Tibial nerve (tissue), 4 donors: ENCODE results near the gene RPS24. TPM values are rescaled to one million over a fixed set of nuclear protein-coding genes. Genes with fewer than 3 reads are reported as not detected.

Experiments
- DNase-seq, 2 donors: peaks; one replicate each; pipeline ENCODE4 v3.0.0-alpha.2; 2019; ENCODE audit warnings: low spot score in 2 of 2
- H3K27ac ChIP-seq, 4 donors: fragments of 200-600 bp; sonication (generic) in 3 of 4; one replicate each; pipeline ENCODE4 v1.5.1; 2017 to 2019; ENCODE audit warnings: mild to moderate bottlenecking in 1 of 4
- H3K27me3 ChIP-seq, 2 donors: fragments of 200-600 bp; sonication (generic) in 1 of 2; one replicate each; pipeline versions ENCODE4 v1.5.1 to v1.6.0; 2017 to 2019
- H3K36me3 ChIP-seq, 3 donors: fragments of 200-600 bp; sonication (generic); one replicate each; pipeline ENCODE4 v1.5.1; 2018 to 2019
- H3K4me1 ChIP-seq, 4 donors: fragments of 200-600 bp; sonication (generic) in 3 of 4; one replicate each; pipeline ENCODE4 v1.5.1; 2017 to 2019
- H3K4me3 ChIP-seq, 4 donors: fragments of 200-600 bp; sonication (generic) in 3 of 4; one replicate each; pipeline ENCODE4 v1.5.1; 2017 to 2019; ENCODE audit warnings: mild to moderate bottlenecking in 1 of 4, moderate library complexity in 1 of 4
- H3K9me3 ChIP-seq, 4 donors: fragments of 200-600 bp; sonication (generic) in 3 of 4; one replicate each; pipeline ENCODE4 v1.5.1; 2017 to 2019
- CTCF ChIP-seq, 5 experiments: fragments of 200-600 bp in 3 of 5; fragments of 450-650 bp in 2 of 5; sonication (generic) in 3 of 5; IDR thresholded peaks; one replicate each; pipeline ENCODE4 v1.5.1; 2016 to 2019; ENCODE audit warnings: antibody characterized with exemption in 5 of 5, mild to moderate bottlenecking in 3 of 5, moderate library complexity in 2 of 5
- EP300 ChIP-seq, 2 donors: sonication (generic); formaldehyde crosslinking; IDR thresholded peaks; one replicate each; pipeline ENCODE4 v1.6.1; 2017; ENCODE audit warnings: antibody characterized with exemption in 2 of 2, mild to moderate bottlenecking in 1 of 2
- POLR2A ChIP-seq, 2 donors: fragments of 450-650 bp; IDR thresholded peaks; one replicate each; pipeline ENCODE4 v1.6.1; 2017; ENCODE audit warnings: antibody characterized with exemption in 2 of 2, mild to moderate bottlenecking in 2 of 2, moderate library complexity in 2 of 2
- WGBS, 2 donors: methylation state at CpG; one replicate each; pipeline ENCODE4 v1.1.5; 2018; 5-methylcytosine and 5-hydroxymethylcytosine counted together
- total RNA-seq, 4 donors: library from RNA; depleted of rRNA; stranded (reverse); fragments of >200 nt; gene quantifications; one replicate each; pipeline ENCODE4 v1.1.0, GENCODE V29; 2016

The RPS24 gene
- total RNA-seq, 4 donors from 2014 or later, result 1,426 to 2,100 (median 1,895) TPM

- Histone ChIP-seq H3K4me1 (no peaks in the 10 kb centered on the region), H3K27ac (no peak overlapping the region), H3K36me3 (peaks cover 4 to 100% (median 30%) of the 10 kb centered on the region in 3 donors), H3K9me3 (no peaks in the 10 kb centered on the region), H3K4me3 (no peak overlapping the region), H3K27me3 (no peaks in the 10 kb centered on the region)
- 42 to 46% methylated on average over 1 of the region's 1 CpG for WGBS, 2 donors
- no peak for TF ChIP-seq CTCF (IDR thresholded peaks at IDR 0.05)
- no peak for TF ChIP-seq POLR2A (IDR thresholded peaks at IDR 0.05)
- no peak for TF ChIP-seq EP300 (IDR thresholded peaks at IDR 0.05)
- DNase-seq, result no peak
Observed at GRCh38 chr10:78013564-78013963, 20.1 kb upstream of the RPS24 start.

GRCh38 chr10:78015546-78015945 is 18.1 kb upstream of the RPS24 start:
- Histone ChIP-seq H3K4me1 (no peaks in the 10 kb centered on the region), H3K9me3 (no peaks in the 10 kb centered on the region), H3K36me3 (peaks cover 4 to 100% (median 30%) of the 10 kb centered on the region in 3 donors), H3K27ac (no peak overlapping the region), H3K27me3 (no peaks in the 10 kb centered on the region), H3K4me3 (no peak overlapping the region)
- 77 to 86% methylated on average over 5 of the region's 5 CpGs for whole genome bisulfite sequencing, 2 donors
- no peak for TF ChIP-seq POLR2A (IDR thresholded peaks at IDR 0.05)
- TF ChIP-seq EP300 (IDR thresholded peaks at IDR 0.05), result no peak
- no peak for TF ChIP-seq CTCF (IDR thresholded peaks at IDR 0.05)
- no peak for DNase-seq

GRCh38 chr10:78017856-78018255 is 15.8 kb upstream of the RPS24 start:
- 88 to 90% methylated on average over 5 of the region's 5 CpGs for WGBS, 2 donors
- H3K9me3 ChIP-seq, result no peaks in the 10 kb centered on the region
- H3K36me3 ChIP-seq, result peaks cover 4 to 100% (median 19%) of the 10 kb centered on the region in 3 donors
- H3K4me3 ChIP-seq, result no peak overlapping the region
- no peak for DNase-seq
- H3K27ac ChIP-seq, result no peak overlapping the region
- TF ChIP-seq POLR2A (IDR thresholded peaks at IDR 0.05) (no peak), CTCF (IDR thresholded peaks at IDR 0.05) (no peak), EP300 (IDR thresholded peaks at IDR 0.05) (no peak)
- H3K27me3 ChIP-seq, result no peaks in the 10 kb centered on the region
- no peaks in the 10 kb centered on the region for H3K4me1 ChIP-seq

GRCh38 chr10:78019264-78019663 is 14.4 kb upstream of the RPS24 start:
- TF ChIP-seq EP300 (IDR thresholded peaks at IDR 0.05) (no peak), CTCF (IDR thresholded peaks at IDR 0.05) (no peak), POLR2A (IDR thresholded peaks at IDR 0.05) (no peak)
- WGBS, 2 donors, result 92 to 93% methylated on average over 3 of the region's 3 CpGs
- no peak for DNase-seq
- Histone ChIP-seq H3K27ac (no peak overlapping the region), H3K36me3 (peaks cover 0 to 100% (median 20%) of the 10 kb centered on the region in 3 donors), H3K4me1 (no peaks in the 10 kb centered on the region), H3K9me3 (no peaks in the 10 kb centered on the region), H3K27me3 (no peaks in the 10 kb centered on the region), H3K4me3 (no peak overlapping the region)

- Histone ChIP-seq H3K4me3 (no peak overlapping the region), H3K36me3 (peaks cover 0 to 100% (median 28%) of the 10 kb centered on the region in 3 donors), H3K27ac (no peak overlapping the region), H3K4me1 (no peaks in the 10 kb centered on the region), H3K27me3 (no peaks in the 10 kb centered on the region), H3K9me3 (no peaks in the 10 kb centered on the region)
- 91 to 95% methylated on average over 2 of the region's 2 CpGs for WGBS, 2 donors
- no peak for TF ChIP-seq EP300 (IDR thresholded peaks at IDR 0.05)
- TF ChIP-seq CTCF (IDR thresholded peaks at IDR 0.05), result no peak
- no peak for TF ChIP-seq POLR2A (IDR thresholded peaks at IDR 0.05)
- DNase-seq, result no peak
Observed at GRCh38 chr10:78021201-78021600, 12.5 kb upstream of the RPS24 start.
